CD4-positive, alpha-beta T cell treated with Interferon gamma for 1 hour (primary cell): ENCODE measurements around the gene FRMPD1.

Experiments used
- DNase-seq: peaks from one replicate; pipeline ENCODE4 v3.0.0-alpha.2; 2020

FRMPD1 gene

GRCh38 chr9:37784616-37785483 is 134.1 kb downstream of the FRMPD1 start, which contains the start of gene EXOSC3:
Gene EXOSC3, minus strand, starts transcription at chr9:37785064. Its CDS starts 20 bp downstream, at chr9:37785044.
- DNase-seq, result peak; percentile 82

DNA sequence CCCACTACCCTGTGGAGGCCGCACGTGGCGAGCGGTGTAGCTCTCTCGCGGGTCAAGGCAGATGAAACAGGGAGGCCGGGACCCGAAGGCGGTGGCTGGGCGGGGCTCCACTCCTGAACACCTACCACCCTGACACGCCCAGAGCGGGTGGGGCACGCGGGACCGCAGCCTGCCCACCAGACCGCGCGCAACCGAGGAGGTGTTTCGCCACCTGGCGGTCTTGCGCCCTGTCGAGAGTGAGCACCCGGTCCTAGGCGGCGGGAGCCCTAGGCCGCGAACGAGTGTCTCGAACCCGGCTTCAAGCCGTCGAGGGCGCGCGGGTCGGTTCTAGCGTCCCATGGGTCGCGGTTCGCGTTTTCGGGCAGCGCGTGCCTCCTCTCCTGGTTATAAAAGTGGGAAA is 136.3 kb downstream of the FRMPD1 start:
- no peak for DNase-seq

DNA sequence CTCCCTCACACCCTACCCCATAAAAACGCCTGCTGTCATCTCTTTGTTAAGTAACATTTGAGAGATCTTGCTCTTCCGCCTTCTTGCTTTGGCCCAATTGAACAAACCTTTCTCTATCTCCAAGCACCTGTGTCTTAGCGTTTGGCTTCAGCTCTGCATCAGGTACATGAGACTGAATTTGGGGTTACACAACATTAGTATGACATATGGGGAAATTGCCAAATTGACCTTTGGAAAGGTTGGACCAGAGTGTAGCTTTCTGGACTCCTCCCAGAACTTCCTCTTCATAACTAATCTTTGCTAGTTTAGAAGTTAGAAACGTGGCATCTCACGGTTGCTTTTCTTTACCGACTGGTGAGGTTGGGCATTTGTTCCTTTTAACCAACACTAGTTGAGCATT is 137.6 kb downstream of the FRMPD1 start:
- DNase-seq, result no peak

GRCh38 chr9:37790096-37790495 is 139.3 kb downstream of the FRMPD1 start:
- no peak for DNase-seq

- DNase-seq, result no peak
Observed at GRCh38 chr9:37792122-37792521, 141.4 kb downstream of the FRMPD1 start.

DNA sequence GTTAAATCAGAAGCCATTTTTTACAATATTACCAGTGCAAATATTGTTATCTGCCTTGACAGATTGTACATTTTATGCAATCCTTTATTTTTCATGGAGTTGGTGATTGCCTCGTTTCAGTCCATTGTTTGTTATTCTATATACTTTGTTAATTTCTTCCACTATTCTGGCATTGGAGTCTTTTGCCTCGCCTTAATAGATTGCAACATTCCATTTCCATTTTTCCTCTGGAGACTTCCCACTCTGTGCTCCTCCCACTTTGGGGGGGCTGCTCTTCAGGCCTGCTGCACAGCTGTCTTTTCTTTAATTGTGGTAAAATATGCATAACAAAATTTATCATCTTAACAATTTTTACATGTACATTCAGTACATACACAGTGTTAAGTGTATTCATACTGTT is 145.5 kb downstream of the FRMPD1 start:
- DNase-seq, result no peak
